Measurements from ENCODE around the gene SGMS1.
"Not testable (repeated sequence)": the region's sequence is repeated elsewhere in the genome, so short reads cannot be mapped to it uniquely, and the experiment has no call there.

The SGMS1 gene

GRCh38 chr10:50623663-50624412 is at the start of gene SGMS1:
Gene SGMS1, minus strand, starts transcription at chr10:50623956. Its CDS starts 279,842 bp downstream, at chr10:50344114.
- Histone ChIP-seq H3K4me3 (peak within 1 kb of the TSS; percentile 64), H3K9me3 (no peaks in the 10 kb centered on the region), H3K27me3 (ENCODE audit: low read depth) (no peaks in the 10 kb centered on the region), H3K4me1 (peaks cover 19% of the 10 kb centered on the region), H3K36me3 (replicated peaks) (no peaks in the 10 kb centered on the region)
- in situ Hi-C loops (cut with MboI; ENCODE audit: low sequenced_read_pairs): no loop called here
- peak; percentile 63 to 84 for DNase-seq (ENCODE audit: low spot score in 2 of 2)

- H3K9me3 ChIP-seq; H3K4me1 ChIP-seq; in situ Hi-C loops (cut with MboI; ENCODE audit: low sequenced_read_pairs); DNase-seq (ENCODE audit: low spot score in 2 of 2); H3K27me3 ChIP-seq (ENCODE audit: low read depth); H3K4me3 ChIP-seq; H3K36me3 ChIP-seq (replicated peaks): not testable (repeated sequence)
Observed at GRCh38 chr10:50672152-50672551, 48.4 kb upstream of the SGMS1 start.

GRCh38 chr10:50671645-50672044 is 47.9 kb upstream of the SGMS1 start:
- in situ Hi-C loops (cut with MboI; ENCODE audit: low sequenced_read_pairs); H3K27me3 ChIP-seq (ENCODE audit: low read depth); H3K4me1 ChIP-seq; DNase-seq (ENCODE audit: low spot score in 2 of 2); H3K36me3 ChIP-seq (replicated peaks); H3K4me3 ChIP-seq; H3K9me3 ChIP-seq: not testable (repeated sequence)

GRCh38 chr10:50669957-50670356 is 46.2 kb upstream of the SGMS1 start:
- H3K4me3 ChIP-seq; H3K9me3 ChIP-seq; H3K4me1 ChIP-seq; in situ Hi-C loops (cut with MboI; ENCODE audit: low sequenced_read_pairs); H3K36me3 ChIP-seq (replicated peaks); H3K27me3 ChIP-seq (ENCODE audit: low read depth); DNase-seq (ENCODE audit: low spot score in 2 of 2): not testable (repeated sequence)

GRCh38 chr10:50667353-50667752 is 43.6 kb upstream of the SGMS1 start:
- H3K4me3 ChIP-seq; H3K36me3 ChIP-seq (replicated peaks); H3K9me3 ChIP-seq; DNase-seq (ENCODE audit: low spot score in 2 of 2); H3K4me1 ChIP-seq; in situ Hi-C loops (cut with MboI; ENCODE audit: low sequenced_read_pairs); H3K27me3 ChIP-seq (ENCODE audit: low read depth): not testable (repeated sequence)

GRCh38 chr10:50662420-50662819 is 38.7 kb upstream of the SGMS1 start:
- H3K36me3 ChIP-seq (replicated peaks); H3K4me1 ChIP-seq; H3K4me3 ChIP-seq; DNase-seq (ENCODE audit: low spot score in 2 of 2); H3K27me3 ChIP-seq (ENCODE audit: low read depth); in situ Hi-C loops (cut with MboI; ENCODE audit: low sequenced_read_pairs); H3K9me3 ChIP-seq: not testable (repeated sequence)

- H3K27me3 ChIP-seq (ENCODE audit: low read depth); H3K36me3 ChIP-seq (replicated peaks); H3K9me3 ChIP-seq; H3K4me3 ChIP-seq; in situ Hi-C loops (cut with MboI; ENCODE audit: low sequenced_read_pairs); DNase-seq (ENCODE audit: low spot score in 2 of 2); H3K4me1 ChIP-seq: not testable (repeated sequence)
Observed at GRCh38 chr10:50661563-50661962, 37.8 kb upstream of the SGMS1 start.

- peak in 1 of 2 experiments; percentile 23 for DNase-seq (ENCODE audit: low spot score in 2 of 2)
- H3K4me1 ChIP-seq; in situ Hi-C loops (cut with MboI; ENCODE audit: low sequenced_read_pairs); H3K9me3 ChIP-seq; H3K27me3 ChIP-seq (ENCODE audit: low read depth); H3K4me3 ChIP-seq; H3K36me3 ChIP-seq (replicated peaks): not testable (repeated sequence)
Observed at GRCh38 chr10:50659865-50660730, 36.3 kb upstream of the SGMS1 start.

- H3K9me3 ChIP-seq; in situ Hi-C loops (cut with MboI; ENCODE audit: low sequenced_read_pairs); H3K4me1 ChIP-seq; H3K4me3 ChIP-seq; DNase-seq (ENCODE audit: low spot score in 2 of 2); H3K36me3 ChIP-seq (replicated peaks); H3K27me3 ChIP-seq (ENCODE audit: low read depth): not testable (repeated sequence)
Observed at GRCh38 chr10:50659016-50659864, 35.5 kb upstream of the SGMS1 start.

GRCh38 chr10:50658165-50658564 is 34.4 kb upstream of the SGMS1 start:
- no peak for DNase-seq (ENCODE audit: low spot score in 2 of 2)
- no peak overlapping the region for H3K4me3 ChIP-seq
- no peaks in the 10 kb centered on the region for H3K36me3 ChIP-seq (replicated peaks)
- in situ Hi-C loops (cut with MboI; ENCODE audit: low sequenced_read_pairs): no loop called here
- no peaks in the 10 kb centered on the region for H3K9me3 ChIP-seq
- H3K4me1 ChIP-seq: no peaks in the 10 kb centered on the region
- H3K27me3 ChIP-seq (ENCODE audit: low read depth): peaks cover 10% of the 10 kb centered on the region

- in situ Hi-C loops (cut with MboI; ENCODE audit: low sequenced_read_pairs): no loop called here
- H3K9me3 ChIP-seq: no peaks in the 10 kb centered on the region
- no peak for DNase-seq (ENCODE audit: low spot score in 2 of 2)
- H3K36me3 ChIP-seq (replicated peaks): no peaks in the 10 kb centered on the region
- H3K27me3 ChIP-seq (ENCODE audit: low read depth): peaks cover 10% of the 10 kb centered on the region
- no peak overlapping the region for H3K4me3 ChIP-seq
- H3K4me1 ChIP-seq: no peaks in the 10 kb centered on the region
Observed at GRCh38 chr10:50653758-50654157, 30.0 kb upstream of the SGMS1 start.

GRCh38 chr10:50653142-50653541 is 29.4 kb upstream of the SGMS1 start:
- H3K36me3 ChIP-seq (replicated peaks): no peaks in the 10 kb centered on the region
- H3K27me3 ChIP-seq (ENCODE audit: low read depth): peaks cover 10% of the 10 kb centered on the region
- in situ Hi-C loops (cut with MboI; ENCODE audit: low sequenced_read_pairs): no loop called here
- DNase-seq (ENCODE audit: low spot score in 2 of 2): peak in 1 of 2 experiments; percentile 8
- no peaks in the 10 kb centered on the region for H3K4me1 ChIP-seq
- H3K9me3 ChIP-seq: no peaks in the 10 kb centered on the region
- H3K4me3 ChIP-seq: no peak overlapping the region

GRCh38 chr10:50651808-50652207 is 28.1 kb upstream of the SGMS1 start:
- no peak for DNase-seq (ENCODE audit: low spot score in 2 of 2)
- no peak overlapping the region for H3K4me3 ChIP-seq
- H3K4me1 ChIP-seq: no peaks in the 10 kb centered on the region
- H3K36me3 ChIP-seq (replicated peaks): no peaks in the 10 kb centered on the region
- in situ Hi-C loops (cut with MboI; ENCODE audit: low sequenced_read_pairs): no loop called here
- no peaks in the 10 kb centered on the region for H3K9me3 ChIP-seq
- peaks cover 10% of the 10 kb centered on the region for H3K27me3 ChIP-seq (ENCODE audit: low read depth)
